Stimulated activated CD4-positive, alpha-beta T cell treated with anti-CD3 and anti-CD28 coated beads, Interleukin-4, amount 100 ng/mL, for 48 hours (primary cell): ENCODE data around the gene ZNF609.
"Not testable (repeated sequence)": the region's sequence is repeated elsewhere in the genome, so short reads cannot be mapped to it uniquely, and the experiment has no call there.

Experiments used
- DNase-seq, 2 donors: peaks; one replicate each; pipeline ENCODE4 v3.0.0-alpha.2; 2020; ENCODE audit warnings: low read depth in 2 of 2

ZNF609 gene

DNA sequence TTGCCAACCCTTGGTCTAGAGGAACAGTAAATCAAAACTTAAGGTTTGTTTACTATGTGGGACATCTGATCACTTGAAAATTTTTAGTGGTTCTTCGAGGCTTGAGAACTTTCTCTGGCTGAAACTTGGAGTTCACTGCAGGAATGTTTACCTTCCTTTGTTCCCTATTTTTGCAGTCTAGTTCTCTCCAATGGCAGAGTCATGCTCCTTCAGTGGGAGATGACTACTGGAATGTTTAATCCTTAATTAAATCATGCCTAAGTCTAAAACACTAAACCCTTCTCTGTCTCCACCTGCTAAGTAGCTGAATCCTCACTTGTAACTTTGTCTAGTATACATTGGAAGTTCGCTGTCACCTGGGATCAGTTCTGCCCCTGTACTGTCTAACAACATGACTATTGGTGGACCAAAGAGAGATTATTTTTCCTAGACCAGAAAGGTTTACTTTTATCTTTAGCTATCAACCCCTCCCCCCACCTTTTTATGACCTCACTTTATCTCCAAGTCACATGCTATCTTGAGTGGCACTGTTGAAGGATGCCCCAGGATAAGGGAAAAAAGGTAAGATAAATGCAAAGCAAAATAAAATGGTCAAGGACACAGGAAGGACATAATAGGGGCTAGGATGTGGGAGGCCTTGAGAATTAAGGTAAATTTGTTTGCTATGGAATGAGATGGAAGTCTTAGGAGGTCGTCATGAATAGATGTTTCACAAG, 1.2 kb upstream of the ZNF609 start:
- no peak for DNase-seq

DNA sequence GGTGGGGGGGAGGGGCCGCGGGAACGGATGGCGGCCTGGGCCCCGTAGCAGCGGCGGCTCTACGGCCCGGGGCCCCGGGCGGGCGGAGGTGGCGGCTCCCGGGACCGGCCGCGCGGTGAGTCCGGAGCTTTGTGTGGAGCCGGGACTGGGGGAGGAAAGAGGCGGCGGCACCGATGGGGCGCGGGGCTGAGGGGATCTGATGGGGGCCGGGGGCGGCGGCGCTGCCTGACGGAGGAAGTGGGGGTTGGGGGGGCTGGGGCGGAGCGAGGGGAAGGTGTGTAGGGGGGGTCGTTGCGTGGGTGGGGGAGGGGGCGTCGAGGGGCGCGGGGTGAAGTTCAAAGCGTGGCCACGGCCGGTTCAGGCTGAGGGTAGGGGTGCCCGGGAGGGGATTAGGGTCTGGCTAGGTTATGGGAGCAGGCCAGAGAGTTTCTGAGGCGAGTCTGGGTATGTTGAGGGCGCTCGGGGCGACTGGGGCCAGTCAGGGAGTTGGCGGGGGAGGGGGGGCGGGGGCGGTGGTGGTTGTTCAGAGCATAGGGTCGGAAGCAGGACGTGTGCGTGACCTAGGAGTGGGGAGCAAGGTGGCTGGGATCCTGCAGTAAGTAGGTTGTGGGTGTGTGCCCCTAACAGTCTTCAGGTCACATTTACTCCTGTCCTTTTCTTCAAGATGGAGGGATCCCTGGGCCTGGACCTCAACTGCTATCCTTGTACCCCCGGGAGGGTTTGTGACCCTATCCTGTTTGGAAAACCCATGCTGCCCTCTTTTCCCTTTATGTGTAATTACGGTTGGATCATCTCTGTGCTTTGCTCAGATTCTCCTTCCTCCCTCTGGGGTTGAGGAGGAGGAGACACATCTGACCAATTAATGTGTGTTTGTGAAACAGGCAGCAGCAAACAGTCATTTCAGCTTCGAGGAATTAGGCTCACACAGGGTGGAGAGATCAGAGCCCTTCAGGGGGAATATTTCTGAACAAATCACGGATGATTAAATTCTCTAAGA, 644 bp downstream of the ZNF609 start:
- peak; percentile 6 to 25 for DNase-seq

DNA sequence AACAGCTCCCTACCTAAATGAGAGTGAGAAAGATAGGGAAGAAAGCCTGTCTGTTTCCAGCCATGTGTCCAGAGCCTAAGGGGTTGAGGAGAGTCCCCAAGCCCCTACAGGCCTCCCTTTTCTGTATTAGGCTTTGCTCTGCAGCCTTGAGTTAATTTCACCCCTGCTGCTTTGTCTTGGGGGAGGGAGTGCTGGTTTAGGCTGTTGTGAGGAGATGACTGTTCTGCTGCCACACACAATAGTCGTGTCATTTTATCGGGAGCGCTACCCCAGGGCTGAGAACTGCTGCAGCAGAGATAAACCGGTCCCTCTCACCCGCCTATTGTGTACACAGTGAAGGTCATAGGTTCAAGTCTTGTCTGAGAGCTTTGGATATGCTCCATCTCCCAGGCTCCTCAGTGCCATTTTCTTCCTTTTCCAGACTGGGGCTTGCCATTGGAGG, 1.4 kb downstream of the ZNF609 start:
- peak; percentile 4 to 14 for DNase-seq

GRCh38 chr15:64462492-64462891, 2.1 kb downstream of the ZNF609 start:
- no peak for DNase-seq

DNA sequence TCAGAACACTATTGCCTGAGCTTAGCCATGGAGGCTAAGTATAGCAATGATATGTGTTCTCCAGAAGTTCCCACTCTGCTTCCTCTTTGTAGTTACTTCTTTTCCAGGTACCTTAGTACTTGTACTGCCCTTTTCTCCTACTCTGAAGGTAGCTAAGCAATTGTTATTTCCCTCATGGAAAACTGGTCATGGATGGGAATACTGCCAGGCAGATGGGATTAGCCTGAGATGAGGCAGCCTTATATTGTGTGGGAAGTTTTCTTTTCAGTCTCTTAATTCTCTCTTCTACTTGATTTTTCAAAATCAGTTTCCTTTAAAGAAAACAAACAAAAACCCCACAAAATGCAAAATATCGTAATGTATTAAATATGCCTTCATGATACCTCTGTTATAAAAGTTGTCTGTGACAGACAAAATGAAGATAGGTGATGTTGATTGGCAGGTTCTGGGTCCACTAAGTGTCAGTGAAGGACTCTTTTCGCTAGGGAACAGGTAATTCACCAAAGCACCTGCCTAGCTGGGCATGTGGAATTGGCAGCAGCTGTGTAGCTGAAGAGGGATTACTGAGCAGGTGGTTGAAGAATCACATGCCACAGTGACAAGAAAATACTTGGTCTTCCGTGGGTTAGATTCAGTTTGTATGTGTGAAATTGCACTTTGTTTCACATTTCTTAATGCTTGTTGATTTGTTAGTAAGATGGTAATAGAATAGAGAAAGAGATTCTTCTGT, 4.1 kb downstream of the ZNF609 start:
- DNase-seq, result no peak

DNA sequence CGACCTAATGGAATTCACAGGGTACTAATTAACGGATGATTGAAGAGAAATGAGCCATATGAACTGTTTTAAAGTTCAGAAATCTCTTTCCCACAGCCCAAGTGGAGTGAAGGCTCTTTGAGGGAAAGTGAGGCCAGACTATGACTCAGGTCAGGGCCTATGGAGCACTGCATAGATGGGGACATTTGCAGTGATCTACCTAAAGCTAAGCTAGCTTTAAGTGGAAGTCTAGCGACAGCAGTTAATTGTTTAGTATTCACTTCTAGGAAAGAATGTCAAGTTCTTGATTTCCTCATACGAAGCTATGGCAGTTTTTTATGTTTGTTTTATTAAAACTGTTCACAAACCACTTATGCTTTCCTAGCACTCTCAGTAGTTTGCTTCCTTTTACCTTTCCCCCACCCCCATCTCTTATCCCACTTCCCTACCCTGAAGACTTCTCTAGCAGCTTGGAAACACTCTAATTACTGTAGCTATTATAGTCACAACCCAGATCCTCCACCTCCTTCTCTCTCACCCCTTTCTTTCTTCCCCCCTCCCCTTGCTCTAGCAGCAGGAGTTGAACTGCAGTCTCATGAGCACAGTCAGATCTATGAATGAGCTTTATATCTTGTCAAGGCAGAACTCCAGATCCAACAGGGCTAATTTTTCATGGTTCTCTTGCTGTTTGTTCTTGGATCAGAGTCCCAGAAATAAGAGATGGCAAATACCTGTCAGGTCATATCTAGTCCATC, 6.2 kb downstream of the ZNF609 start:
- no peak for DNase-seq

DNA sequence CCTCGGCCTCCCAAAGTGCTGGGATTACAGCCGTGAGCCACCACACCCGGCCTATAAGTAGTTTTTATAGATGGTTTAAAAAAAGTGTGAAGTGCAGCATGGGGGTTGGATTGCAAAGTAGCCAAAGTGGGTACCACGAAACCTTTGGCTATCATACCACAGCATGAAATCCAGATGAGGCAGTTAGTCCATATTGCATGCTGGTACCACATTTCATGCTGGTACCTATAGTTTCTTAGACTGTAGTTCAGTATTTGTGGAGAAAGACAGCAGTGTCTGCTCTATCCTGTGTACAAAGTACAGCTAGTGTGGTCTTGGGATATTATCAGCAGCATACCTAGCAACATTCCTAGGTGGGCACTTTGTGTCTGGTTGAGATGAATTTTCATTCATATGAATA, 11.8 kb downstream of the ZNF609 start:
- DNase-seq, result no peak

GRCh38 chr15:64474846-64475245, 14.5 kb downstream of the ZNF609 start:
- no peak for DNase-seq

DNA sequence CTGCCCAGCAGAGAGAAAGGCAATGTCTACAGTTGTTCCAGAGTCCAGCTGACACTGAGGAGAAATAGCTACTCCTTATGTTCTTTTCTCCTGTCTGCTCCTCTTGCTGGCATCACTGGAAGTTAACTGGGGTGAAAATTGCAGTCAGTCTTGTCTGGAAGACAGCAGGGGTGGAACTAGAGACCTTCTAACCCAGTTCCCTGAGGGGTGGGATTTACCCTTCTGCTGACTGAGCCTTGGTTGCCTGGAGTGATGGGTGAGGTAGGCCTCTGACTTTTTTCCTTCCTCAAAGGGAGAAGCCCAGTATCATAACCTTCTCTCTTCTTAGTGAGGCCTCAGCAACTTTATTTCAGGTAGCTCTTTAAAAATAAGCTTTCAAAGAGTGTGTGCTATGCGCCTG, 16.2 kb downstream of the ZNF609 start:
- DNase-seq, result no peak

- no peak for DNase-seq
Measured at GRCh38 chr15:64478863-64479262, 18.5 kb downstream of the ZNF609 start.

- DNase-seq, result no peak
Measured at GRCh38 chr15:64480891-64481290, 20.5 kb downstream of the ZNF609 start.

- no peak for DNase-seq
Measured at GRCh38 chr15:64483749-64484148, 23.4 kb downstream of the ZNF609 start.

- no peak for DNase-seq
Measured at GRCh38 chr15:64485796-64486195, 25.4 kb downstream of the ZNF609 start.

DNA sequence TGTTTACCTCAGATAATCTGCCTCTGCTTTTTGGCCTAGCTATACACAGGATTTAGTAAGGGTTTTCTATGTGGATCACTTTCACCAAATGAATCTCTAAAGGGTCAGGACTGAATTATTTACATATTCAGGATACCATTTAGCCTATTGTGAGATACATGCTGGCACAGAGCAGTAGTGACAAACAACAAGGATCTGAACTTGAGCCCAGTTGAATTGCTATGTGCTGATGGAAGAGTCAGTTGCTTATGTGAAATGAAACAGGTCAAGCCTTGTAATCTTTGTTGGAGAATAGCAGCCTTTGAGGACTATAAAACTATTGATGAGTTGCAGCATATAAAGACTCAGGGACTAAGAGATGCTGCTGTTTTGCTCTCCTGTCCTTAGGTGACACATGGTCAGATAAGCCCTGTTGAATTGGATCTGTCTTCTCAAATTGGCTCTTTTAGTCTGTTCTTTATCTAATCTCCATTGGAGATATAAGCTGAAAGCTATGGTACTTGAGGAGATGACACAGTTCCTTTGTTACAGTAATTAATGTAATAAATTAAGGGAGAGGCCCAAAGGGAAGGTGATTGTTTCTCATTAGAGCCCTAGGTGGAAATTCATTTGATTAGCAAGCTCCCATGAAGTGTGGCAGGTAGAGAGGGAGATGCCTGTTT, 30.4 kb downstream of the ZNF609 start:
- DNase-seq, result no peak

DNA sequence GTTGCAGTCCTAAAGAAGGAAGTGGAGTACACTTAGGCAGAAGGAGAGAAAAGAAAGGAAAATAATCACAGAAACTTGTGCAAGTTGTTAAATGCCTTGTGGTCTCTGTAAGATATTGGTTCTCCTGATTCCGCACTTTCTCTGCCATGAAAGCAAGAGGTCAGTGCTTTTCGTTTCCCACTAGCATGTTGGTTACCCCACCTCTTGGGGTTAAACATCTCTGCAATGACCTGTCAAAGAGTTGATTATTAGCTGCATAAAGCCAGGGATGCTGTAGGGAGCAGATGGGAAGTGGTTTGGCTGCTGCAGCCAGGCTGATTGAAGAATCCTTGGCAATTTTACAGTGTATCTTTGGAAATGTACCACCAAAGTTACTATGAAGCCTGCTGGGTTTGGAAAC, 33.3 kb downstream of the ZNF609 start:
- DNase-seq, result no peak

DNA sequence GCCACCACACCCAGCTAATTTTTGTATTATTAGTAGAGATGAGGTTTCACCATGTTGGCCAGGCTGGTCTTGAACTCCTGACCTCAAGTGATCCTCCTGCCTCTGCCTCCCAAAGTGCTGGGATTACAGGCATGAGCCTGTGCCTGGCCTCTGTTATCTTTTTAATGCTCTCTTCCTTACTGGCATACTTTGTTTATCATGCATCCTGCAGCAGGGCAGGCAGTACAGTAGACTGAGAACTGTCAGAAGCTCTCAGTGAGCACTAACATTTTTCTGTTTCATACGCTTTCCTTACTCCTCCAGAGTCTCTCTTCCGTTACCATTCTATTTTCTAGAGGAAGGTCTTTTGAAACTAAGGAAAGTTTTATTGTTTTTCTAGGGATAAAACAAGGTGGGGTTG, 35.6 kb downstream of the ZNF609 start:
- DNase-seq, result not testable (repeated sequence)

DNA sequence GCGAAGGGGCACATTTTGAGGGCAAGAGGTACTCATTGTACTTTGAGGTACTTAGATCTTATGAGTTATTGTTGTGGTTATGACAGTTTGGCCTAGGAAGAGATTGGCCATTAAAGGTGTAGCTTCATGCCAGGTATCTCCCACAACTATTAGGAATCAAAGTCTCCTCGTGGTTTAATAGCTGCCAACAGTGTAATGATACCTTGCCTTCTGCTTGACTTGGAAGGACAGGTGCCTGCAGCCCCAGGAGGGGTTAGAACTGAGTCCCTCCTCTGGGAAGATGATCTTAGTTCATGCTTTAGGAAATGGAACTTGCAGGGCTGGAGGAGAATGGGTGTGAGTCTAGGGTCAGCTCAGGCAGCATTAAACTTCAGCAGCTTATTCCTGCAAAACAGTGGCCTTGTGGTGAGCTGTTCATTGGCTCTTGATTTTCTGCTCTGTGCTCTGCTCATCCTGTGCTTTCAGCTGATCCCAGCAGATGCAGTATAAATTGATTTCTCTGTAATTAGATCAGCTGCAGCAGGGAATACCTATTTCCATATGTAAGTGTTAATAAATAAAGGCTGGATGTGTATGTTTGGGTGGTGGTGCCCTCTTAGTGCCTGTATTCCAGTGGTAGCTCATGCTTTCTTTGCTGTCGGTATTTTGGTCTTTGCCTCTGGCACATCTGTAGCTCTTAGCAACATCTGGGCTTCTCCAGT, 40.5 kb downstream of the ZNF609 start:
- no peak for DNase-seq

- DNase-seq, result no peak
Measured at GRCh38 chr15:64501396-64501715, 41.0 kb downstream of the ZNF609 start.

DNA sequence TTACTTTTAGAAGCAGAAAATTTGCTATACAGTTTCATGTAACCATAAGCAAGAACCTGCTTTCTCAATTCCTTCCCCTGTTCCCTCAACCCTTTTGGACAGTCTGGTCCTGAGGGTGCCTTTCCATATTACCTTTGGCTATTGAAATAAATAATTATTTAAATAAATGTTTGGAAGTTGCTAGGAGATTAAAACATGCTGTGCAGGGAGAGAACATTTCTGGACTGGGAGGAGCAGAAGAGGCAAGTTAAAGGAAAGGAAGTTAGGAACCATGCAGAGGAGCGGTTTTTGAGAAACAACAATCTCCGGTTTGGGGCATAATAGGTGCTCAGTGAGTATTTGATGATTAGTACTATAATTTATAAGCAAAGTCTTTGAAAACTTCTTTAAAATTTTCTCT, 41.8 kb downstream of the ZNF609 start:
- DNase-seq, result no peak

- no peak for DNase-seq
Measured at GRCh38 chr15:64502551-64502950, 42.2 kb downstream of the ZNF609 start.

DNA sequence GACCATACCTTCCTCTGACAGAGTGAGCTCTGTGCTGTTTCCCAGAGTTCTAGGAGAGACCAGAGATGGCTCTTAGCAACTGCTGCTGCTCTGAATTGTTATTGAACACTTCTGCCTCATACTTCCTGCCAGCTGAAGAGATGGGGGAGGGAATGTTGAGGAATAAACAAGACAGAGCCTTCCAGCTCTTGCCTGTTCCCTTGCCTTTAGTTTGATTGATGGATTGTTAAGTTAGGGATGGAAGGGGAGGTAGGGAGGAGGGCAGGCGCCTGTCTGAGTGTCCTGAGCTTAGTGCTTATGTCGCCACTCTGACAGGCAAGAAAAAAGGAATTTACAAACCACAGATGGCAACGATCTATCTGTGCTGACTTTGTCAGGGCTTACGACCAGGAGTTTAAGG, 42.8 kb downstream of the ZNF609 start:
- DNase-seq, result no peak
